Measurements from ENCODE around the gene WWOX. TPM values are rescaled to one million over a fixed set of nuclear protein-coding genes. Genes with fewer than 3 reads are reported as not detected.

The WWOX gene
- total and polyA plus RNA-seq, 2 of the 8 experiments (the other 6 are each of a cell fraction or from before 2014, with no cell fraction given): 5.4 to 16.7 TPM

DNA sequence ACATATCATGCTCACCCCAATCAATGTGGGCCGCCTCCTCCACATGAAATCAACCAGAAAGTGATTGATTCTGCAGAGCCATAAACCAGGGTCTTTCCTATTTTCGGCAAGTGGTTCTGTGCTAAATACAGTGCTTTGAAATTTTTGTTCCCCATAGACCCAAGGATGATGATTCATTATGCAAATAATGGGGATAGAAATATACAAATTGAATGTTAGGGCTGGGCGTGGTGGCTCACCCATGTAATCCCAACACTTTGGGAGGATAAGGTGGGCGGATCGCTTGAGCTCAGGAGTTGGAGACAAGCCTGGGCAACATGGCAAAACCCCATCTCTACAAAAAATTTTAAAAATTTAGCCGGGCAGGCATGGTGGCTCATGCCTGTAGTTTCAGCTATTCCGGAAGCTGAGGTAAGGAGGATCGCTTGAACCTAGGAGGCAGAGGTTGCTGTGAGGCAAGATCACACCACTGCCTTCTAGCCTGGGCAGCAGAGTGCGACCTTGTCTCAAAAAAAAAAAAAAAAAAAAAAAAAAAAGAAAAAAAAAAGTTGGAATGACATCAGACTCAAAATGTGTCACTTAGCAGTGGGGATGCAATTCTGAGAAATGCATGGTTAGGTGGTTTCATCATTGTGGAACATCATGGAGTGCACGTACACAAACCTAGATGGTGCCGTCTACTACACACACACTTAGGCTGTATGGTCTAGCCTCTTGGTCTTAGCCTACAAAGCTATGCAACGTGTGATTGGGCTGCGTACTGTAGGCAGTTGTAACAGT lies 919.4 kb downstream of the WWOX start:
- Histone ChIP-seq H4K8ac (ENCODE audit: extremely low read depth, insufficient read depth, low read length) (no peak overlapping the region), H3K56ac (replicated peaks; ENCODE audit: insufficient read length, low read depth, low read length) (no peak overlapping the region), H3K23ac (ENCODE audit: insufficient read length) (no peak overlapping the region), H3K4me2 (ENCODE audit: insufficient read depth in 1 of 2, low read depth in 2 of 2, low read length in 2 of 2) (no peak overlapping the region), H2BK120ac (replicated peaks; ENCODE audit: low read depth, low read length) (no peak overlapping the region), H3K9ac (replicated peaks in 1 of 4; ENCODE audit: extremely low read depth in 1 of 4, low read depth in 3 of 4, low read length in 3 of 4) (no peak overlapping the region), H2AFZ (ENCODE audit: low read length) (no peak overlapping the region), H3K79me2 (ENCODE audit: control insufficient read depth in 1 of 2, insufficient read depth in 2 of 2, low read length in 2 of 2) (no peaks in the 10 kb centered on the region), H3K4me3 (ENCODE audit: extremely low read depth in 1 of 4, insufficient read depth in 2 of 4, low read depth in 3 of 4, low read length in 4 of 4) (no peak overlapping the region), H2BK15ac (ENCODE audit: low read length) (peak overlapping the region; percentile 20; the same call in 1 of the 2 replicates), H3K36me3 (ENCODE audit: control insufficient read depth in 2 of 4, insufficient read depth in 4 of 4, low read length in 3 of 4) (no peaks in the 10 kb centered on the region), H3K27ac (ENCODE audit: low read depth, low read length) (no peak overlapping the region), H2BK20ac (ENCODE audit: low read length) (no peak overlapping the region), H4K91ac (replicated peaks; ENCODE audit: insufficient read length, low read length) (no peak overlapping the region), H2AK5ac (ENCODE audit: low read depth, low read length) (no peak overlapping the region), H4K20me1 (replicated peaks in 1 of 2; ENCODE audit: control insufficient read depth in 1 of 2, insufficient read depth in 2 of 2, low read length in 2 of 2) (no peaks in the 10 kb centered on the region), H3K27me3 (replicated peaks in 1 of 4; ENCODE audit: control insufficient read depth in 3 of 4, extremely low read depth in 1 of 4, insufficient read depth in 3 of 4, low read length in 3 of 4) (no peaks in the 10 kb centered on the region), H3K18ac (ENCODE audit: extremely low read depth, low read length) (no peak overlapping the region), H3K4me1 (replicated peaks in 1 of 4; ENCODE audit: control insufficient read depth in 3 of 4, insufficient read depth in 4 of 4, low read length in 3 of 4) (no peaks in the 10 kb centered on the region), H3K79me1 (ENCODE audit: low read depth, low read length) (no peaks in the 10 kb centered on the region), H3K9me3 (ENCODE audit: insufficient read depth in 2 of 2, low read depth in 1 of 2, low read length in 1 of 2) (no peaks in the 10 kb centered on the region), H3K23me2 (ENCODE audit: low read depth, low read length) (no peaks in the 10 kb centered on the region), H4K5ac (ENCODE audit: insufficient read length, low read depth, low read length) (no peak overlapping the region), H3K14ac (ENCODE audit: insufficient read length) (no peak overlapping the region), H2BK12ac (ENCODE audit: low read depth, low read length) (no peak overlapping the region), H2BK5ac (ENCODE audit: low read depth, low read length) (no peak overlapping the region), H3K4ac (replicated peaks; ENCODE audit: insufficient read length, low read depth, low read length) (no peak overlapping the region)
- 90% methylated on average over 12 of the region's 13 CpGs; no CpG with 5 or more reads in 1 of the 2 experiments for WGBS, 2 experiments (ENCODE audit: extremely low coverage in 1 of 2, insufficient coverage in 1 of 2, insufficient read length in 1 of 2, insufficient replicate concordance in 2 of 2, low coverage in 1 of 2, low lambda C conversion rate in 2 of 2, missing lambda C conversion rate in 1 of 2)
- FAIRE-seq (no peak), DNase-seq (ENCODE audit: low read depth in 1 of 2, low spot score in 2 of 2) (no peak)
- CTCF ChIA-PET (ENCODE audit: partially characterized antibody): no interaction called here
- POLR2A ChIA-PET (ENCODE audit: partially characterized antibody): no interaction called here
- TF ChIP-seq CBX5 (IDR thresholded peaks at IDR 0.05; ENCODE audit: low read depth, low read length) (no peak), SIN3A (conservative IDR thresholded peaks at IDR 0.05 in 1 of 2, IDR thresholded peaks at IDR 0.05 in 1 of 2; ENCODE audit: low read depth in 1 of 2, low read length in 2 of 2) (no peak), POLR2AphosphoS5 (IDR thresholded peaks at IDR 0.05; ENCODE audit: low read depth, low read length) (no peak), FOSL1 (IDR thresholded peaks at IDR 0.05; ENCODE audit: insufficient read depth, low read depth, low read length) (no peak), ATF2 (IDR thresholded peaks at IDR 0.05; ENCODE audit: low read length) (no peak), HDAC6 (IDR thresholded peaks at IDR 0.05; ENCODE audit: low read depth, low read length) (no peak), JUN (IDR thresholded peaks at IDR 0.05; ENCODE audit: low read depth, low read length) (no peak), SP1 (IDR thresholded peaks at IDR 0.05; ENCODE audit: low read depth, low read length) (no peak), POLR2A (IDR thresholded peaks at IDR 0.05; ENCODE audit: control extremely low read depth in 1 of 2, low read depth in 2 of 2, low read length in 2 of 2) (no peak), E2F6 (IDR thresholded peaks at IDR 0.05) (no peak)
- TF ChIP-seq, protein P1, sequence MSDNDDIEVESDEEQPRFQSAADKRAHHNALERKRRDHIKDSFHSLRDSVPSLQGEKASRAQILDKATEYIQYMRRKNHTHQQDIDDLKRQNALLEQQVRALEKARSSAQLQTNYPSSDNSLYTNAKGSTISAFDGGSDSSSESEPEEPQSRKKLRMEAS (IDR thresholded peaks at IDR 0.05): no peak

Data from H1 (cell line).